NT2/D1 (cell line): ENCODE results near the gene CSK.

Experiments used
- SUZ12 ChIP-seq: IDR thresholded peaks from 2 replicates; pipeline ENCODE4 v1.6.1; 2011; ENCODE audit not compliant: insufficient read length, insufficient read depth; ENCODE audit errors: extremely low read depth
- YY1 ChIP-seq: IDR thresholded peaks from 2 replicates; pipeline ENCODE4 v1.6.1; 2011; ENCODE audit not compliant: insufficient read length, insufficient read depth
- ZNF274 ChIP-seq: IDR thresholded peaks from 2 replicates; pipeline ENCODE4 v1.6.1; 2011; ENCODE audit warnings: mild to moderate bottlenecking, low read depth, low read length

DNA sequence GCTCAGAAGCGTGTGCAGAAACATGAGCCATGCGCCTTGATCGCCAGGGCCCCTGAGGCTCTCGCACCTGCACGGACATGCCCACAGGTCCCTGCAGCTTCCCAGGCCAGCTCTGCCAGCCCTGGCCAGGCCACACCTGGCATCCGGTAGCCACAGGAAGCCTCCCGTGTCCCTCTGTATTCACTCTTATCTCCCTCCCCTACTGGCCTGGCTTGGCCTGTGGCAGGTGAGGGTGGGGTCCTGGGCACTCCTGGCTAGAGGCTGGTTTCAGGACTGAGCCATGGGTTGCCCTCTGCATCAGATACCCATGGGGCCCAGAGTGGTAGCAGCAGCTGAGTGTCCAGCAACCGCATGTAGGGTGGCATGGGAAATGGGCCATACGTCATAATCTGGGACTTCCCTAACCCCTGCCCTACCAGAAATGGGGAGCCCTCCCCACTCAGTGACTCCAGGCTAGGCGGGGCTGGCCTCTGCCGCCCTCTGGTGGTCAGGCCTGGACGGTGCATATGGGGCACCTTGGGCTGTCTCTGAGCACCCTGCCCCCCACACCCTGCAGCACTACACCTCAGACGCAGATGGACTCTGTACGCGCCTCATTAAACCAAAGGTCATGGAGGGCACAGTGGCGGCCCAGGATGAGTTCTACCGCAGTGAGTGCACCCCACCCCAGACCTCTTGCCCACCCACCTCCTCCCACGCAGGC, 18.1 kb downstream of the CSK start:
- TF ChIP-seq ZNF274: no peak
- TF ChIP-seq SUZ12: no peak
- TF ChIP-seq YY1: no peak
